Measurements from ENCODE around the gene NOL12.

DNA sequence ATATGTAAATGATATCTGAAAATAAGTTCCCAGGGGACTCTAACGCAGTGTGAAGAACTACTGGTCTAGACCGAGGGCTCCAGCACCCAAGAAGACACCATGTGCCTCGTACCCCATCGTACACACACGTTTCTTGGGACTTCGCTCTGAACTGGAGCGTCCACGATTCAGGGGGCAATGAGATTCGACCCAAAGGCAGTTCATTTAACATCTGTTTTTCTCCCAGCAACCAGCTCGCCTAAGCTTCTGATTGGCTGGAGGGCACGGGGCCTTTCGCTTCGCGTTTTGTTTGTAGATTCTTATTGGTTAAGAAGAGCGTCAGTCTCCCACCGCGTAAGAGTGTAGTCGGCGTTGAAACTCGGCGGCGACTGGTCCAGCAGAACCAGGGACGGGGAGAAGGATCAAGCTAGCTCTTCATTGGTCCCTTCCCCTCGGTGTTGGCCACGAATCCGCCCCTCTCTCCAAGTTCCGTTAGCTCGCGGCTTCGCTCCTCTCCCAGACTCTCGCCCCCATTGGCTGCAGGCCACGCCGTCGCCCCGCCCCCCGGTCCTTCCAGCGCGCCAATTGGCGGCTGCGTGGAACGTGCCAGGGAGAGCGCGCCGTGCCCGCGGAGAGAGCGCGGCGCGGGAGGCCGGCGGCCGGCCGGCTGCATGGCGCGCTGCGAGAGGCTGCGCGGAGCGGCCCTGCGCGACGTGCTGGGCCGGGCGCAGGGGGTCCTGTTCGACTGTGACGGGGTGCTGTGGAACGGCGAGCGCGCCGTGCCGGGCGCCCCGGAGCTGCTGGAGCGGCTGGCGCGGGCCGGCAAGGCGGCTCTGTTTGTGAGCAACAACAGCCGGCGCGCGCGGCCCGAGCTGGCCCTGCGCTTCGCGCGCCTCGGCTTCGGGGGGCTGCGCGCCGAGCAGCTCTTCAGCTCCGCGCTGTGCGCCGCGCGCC is 27.7 kb upstream of the NOL12 start, which contains the start of gene PDXP:
- TF ChIP-seq GATA2 (IDR thresholded peaks at IDR 0.05; ENCODE audit: low read depth, low read length) (no peak), GATA3 (IDR thresholded peaks at IDR 0.05; ENCODE audit: low read depth, low read length) (no peak)

All from SH-SY5Y (cell line).